ENCODE data around the gene TBC1D8B. TPM values are rescaled to one million over a fixed set of nuclear protein-coding genes. Genes with fewer than 3 reads are reported as not detected.

The TBC1D8B gene
- total and polyA plus RNA-seq, 2 donors (not counting 1 experiment from before 2014, with no cell fraction given): 9.1 to 15.4 TPM

GRCh38 chrX:106917830-106918500, 115.5 kb downstream of the TBC1D8B start:
- Histone ChIP-seq H4K20me1 (ENCODE audit: control insufficient read depth, extremely low read depth, insufficient read depth, low read length) (no peaks in the 10 kb centered on the region), H3K4me2 (ENCODE audit: extremely low read depth, insufficient read depth, low read length) (peak overlapping the region; percentile 44), H3K27me3 (ENCODE audit: control insufficient read depth, insufficient read depth, low read length) (no peaks in the 10 kb centered on the region), H3K36me3 (ENCODE audit: control insufficient read depth, insufficient read depth, low read length) (no peaks in the 10 kb centered on the region), H3K79me2 (ENCODE audit: control insufficient read depth, insufficient read depth, low read length) (no peaks in the 10 kb centered on the region), H3K4me3 (replicated peaks in 1 of 4; ENCODE audit: control extremely low read depth in 1 of 4, insufficient read depth in 1 of 4, low read depth in 3 of 4, low read length in 4 of 4) (no peak overlapping the region), H3K9me3 (ENCODE audit: control insufficient read depth, insufficient read depth, low read depth, low read length) (no peaks in the 10 kb centered on the region), H3K4me1 (ENCODE audit: control insufficient read depth, extremely low read depth, insufficient read depth, low read length) (no peaks in the 10 kb centered on the region), H3K9ac (ENCODE audit: insufficient read depth, low read length) (no peak overlapping the region), H2AFZ (ENCODE audit: low read length) (no peak overlapping the region), H3K27ac (ENCODE audit: insufficient read depth, low read length) (no peak overlapping the region)
- TF ChIP-seq EZH2 (IDR thresholded peaks at IDR 0.05; ENCODE audit: low read length, missing control alignments): no peak
- TF ChIP-seq CTCF (conservative IDR thresholded peaks at IDR 0.05 in 1 of 2, IDR thresholded peaks at IDR 0.05 in 1 of 2; ENCODE audit: low read depth in 1 of 2, low read length in 2 of 2): no peak
- peak; percentile 55 to 79 for DNase-seq (ENCODE audit: low read depth in 2 of 2)

- no peak within 1 kb of the TSS for H3K27ac ChIP-seq (ENCODE audit: insufficient read depth, low read length)
- no peaks in the 10 kb centered on the region for H3K79me2 ChIP-seq (ENCODE audit: control insufficient read depth, insufficient read depth, low read length)
These were observed 117.5 kb downstream of the TBC1D8B start, which contains the start of gene CLDN2 for GRCh38 chrX:106919932-106920452. CLDN2 (plus strand) TSS chrX:106920402; CDS start chrX:106928229, 7,827 bp downstream.

GRCh38 chrX:106921637-106922036, 119.2 kb downstream of the TBC1D8B start:
- Histone ChIP-seq H3K27me3 (ENCODE audit: control insufficient read depth, insufficient read depth, low read length) (no peaks in the 10 kb centered on the region), H2AFZ (ENCODE audit: low read length) (no peak overlapping the region), H3K27ac (ENCODE audit: insufficient read depth, low read length) (no peak overlapping the region), H3K4me1 (ENCODE audit: control insufficient read depth, extremely low read depth, insufficient read depth, low read length) (no peaks in the 10 kb centered on the region), H3K36me3 (ENCODE audit: control insufficient read depth, insufficient read depth, low read length) (no peaks in the 10 kb centered on the region), H3K9ac (ENCODE audit: insufficient read depth, low read length) (no peak overlapping the region), H3K79me2 (ENCODE audit: control insufficient read depth, insufficient read depth, low read length) (no peaks in the 10 kb centered on the region), H3K4me2 (ENCODE audit: extremely low read depth, insufficient read depth, low read length) (no peak overlapping the region), H4K20me1 (ENCODE audit: control insufficient read depth, extremely low read depth, insufficient read depth, low read length) (no peaks in the 10 kb centered on the region), H3K4me3 (replicated peaks in 1 of 4; ENCODE audit: control extremely low read depth in 1 of 4, insufficient read depth in 1 of 4, low read depth in 3 of 4, low read length in 4 of 4) (no peak overlapping the region), H3K9me3 (ENCODE audit: control insufficient read depth, insufficient read depth, low read depth, low read length) (no peaks in the 10 kb centered on the region)
- no peak for DNase-seq (ENCODE audit: low read depth in 2 of 2)
- TF ChIP-seq EZH2 (IDR thresholded peaks at IDR 0.05; ENCODE audit: low read length, missing control alignments) (no peak), CTCF (conservative IDR thresholded peaks at IDR 0.05 in 1 of 2, IDR thresholded peaks at IDR 0.05 in 1 of 2; ENCODE audit: low read depth in 1 of 2, low read length in 2 of 2) (no peak)

More at GRCh38 chrX:106919932-106920452, 117.5 kb downstream of the TBC1D8B start, which contains the start of gene CLDN2:
- Histone ChIP-seq H3K36me3 (ENCODE audit: control insufficient read depth, insufficient read depth, low read length) (no peaks in the 10 kb centered on the region), H3K27me3 (ENCODE audit: control insufficient read depth, insufficient read depth, low read length) (no peaks in the 10 kb centered on the region), H3K4me2 (ENCODE audit: extremely low read depth, insufficient read depth, low read length) (no peak within 1 kb of the TSS), H3K4me3 (replicated peaks in 1 of 4; ENCODE audit: control extremely low read depth in 1 of 4, insufficient read depth in 1 of 4, low read depth in 3 of 4, low read length in 4 of 4) (no peak within 1 kb of the TSS), H2AFZ (ENCODE audit: low read length) (no peak within 1 kb of the TSS), H4K20me1 (ENCODE audit: control insufficient read depth, extremely low read depth, insufficient read depth, low read length) (no peaks in the 10 kb centered on the region), H3K9me3 (ENCODE audit: control insufficient read depth, insufficient read depth, low read depth, low read length) (no peaks in the 10 kb centered on the region), H3K4me1 (ENCODE audit: control insufficient read depth, extremely low read depth, insufficient read depth, low read length) (no peaks in the 10 kb centered on the region), H3K9ac (ENCODE audit: insufficient read depth, low read length) (no peak within 1 kb of the TSS)
- no peak for DNase-seq (ENCODE audit: low read depth in 2 of 2)
- TF ChIP-seq EZH2 (IDR thresholded peaks at IDR 0.05; ENCODE audit: low read length, missing control alignments) (no peak), CTCF (conservative IDR thresholded peaks at IDR 0.05 in 1 of 2, IDR thresholded peaks at IDR 0.05 in 1 of 2; ENCODE audit: low read depth in 1 of 2, low read length in 2 of 2) (no peak)

Other genes starting within 250 kb of the TBC1D8B start
- gene RADX, start 190.7 kb upstream of the TBC1D8B start, total RNA-seq: 0.77 and 1.7 TPM in 2 replicates
- 0.37 and 1.9 TPM in 2 replicates for gene RADX, start 190.7 kb upstream of the TBC1D8B start, polyA plus RNA-seq
- gene RNF128, start 76.0 kb upstream of the TBC1D8B start, total RNA-seq: 2.3 and 8.1 TPM in 2 replicates
- gene RNF128, start 76.0 kb upstream of the TBC1D8B start, polyA plus RNA-seq: 0.74 and 5.1 TPM in 2 replicates
- not detected in 2 replicates for gene RIPPLY1, start 100.7 kb downstream of the TBC1D8B start, total RNA-seq
- not detected in 2 replicates for gene RIPPLY1, start 100.7 kb downstream of the TBC1D8B start, polyA plus RNA-seq
- gene CLDN2, start 117.7 kb downstream of the TBC1D8B start, total RNA-seq: not detected in 2 replicates
- gene CLDN2, start 117.7 kb downstream of the TBC1D8B start, polyA plus RNA-seq: 0.02 TPM in 1 of 2 replicates, not detected in the other
- gene MORC4, start 197.5 kb downstream of the TBC1D8B start, total RNA-seq: 43.7 and 44.8 TPM in 2 replicates
- gene MORC4, start 197.5 kb downstream of the TBC1D8B start, polyA plus RNA-seq: 24.5 and 27.5 TPM in 2 replicates